Psoas muscle (tissue), 8 donors: ENCODE results near the gene FBXW12. TPM values are rescaled to one million over a fixed set of nuclear protein-coding genes. Genes with fewer than 3 reads are reported as not detected.

Source experiments
- ATAC-seq, 4 donors: fragments of 200-7000 bp; cut with Tn5 transposase; one replicate each; pipeline ENCODE4 v1.9.1; 2020; ENCODE audit warnings: moderate library complexity in 3 of 4, mild to moderate bottlenecking in 2 of 4
- DNase-seq, 2 donors: peaks; one replicate each; pipeline ENCODE4 v3.0.0-alpha.2; 2020
- H3K27ac ChIP-seq: fragments of 200-600 bp; one replicate; pipeline ENCODE4 v1.8.0; 2022
- H3K27me3 ChIP-seq, 3 donors: fragments of 200-600 bp in 1 of 3; one replicate each; pipeline versions ENCODE4 v1.6.1 to v1.8.0; 2013 to 2022; ENCODE audit warnings: low read length in 2 of 3, mild to moderate bottlenecking in 2 of 3, moderate library complexity in 1 of 3; ENCODE audit not compliant: insufficient read depth in 3 of 3
- H3K36me3 ChIP-seq, 2 donors: fragments of 200-600 bp in 1 of 2; one replicate each; pipeline versions ENCODE4 v1.6.1 to v1.8.0; 2013 to 2022; ENCODE audit warnings: low read depth in 1 of 2, mild to moderate bottlenecking in 1 of 2, moderate library complexity in 1 of 2; ENCODE audit not compliant: insufficient read depth in 1 of 2
- H3K4me1 ChIP-seq: fragments of 200-600 bp; one replicate; pipeline ENCODE4 v1.8.0; 2022
- H3K4me3 ChIP-seq: fragments of 200-600 bp; one replicate; pipeline ENCODE4 v1.8.0; 2022; ENCODE audit warnings: mild to moderate bottlenecking
- H3K9me3 ChIP-seq: fragments of 200-600 bp; one replicate; pipeline ENCODE4 v1.8.0; 2022
- CTCF ChIP-seq: fragments of 200-600 bp; IDR thresholded peaks from one replicate; pipeline ENCODE4 v1.8.0; 2022; ENCODE audit warnings: antibody characterized with exemption
- WGBS, 3 donors: extraction: QIAGEN DNeasy Blood & Tissue Kit; methylation state at CpG; one replicate each; pipeline versions ENCODE4 v1.1.6 to v1.1.7; 2013; 5-methylcytosine and 5-hydroxymethylcytosine counted together
- intact Hi-C, 2 donors: fragments of 100-400 bp; cut with DNase I; formaldehyde crosslinking; loops; one replicate each; pipeline versions ENCODE4 v1.11.0 to v1.14.2; 2022
- polyA plus RNA-seq, 3 donors: library from polyadenylated mRNA; stranded (reverse); fragments of 200-250 nt; gene quantifications; one replicate each; pipeline ENCODE4 v1.2.3, GENCODE V29; 2013
- total RNA-seq, 4 donors: library from RNA; stranded (reverse); fragmentation: NEBNext Ultra II Directional in 2 of 4; extraction: Animal tissue kit (Norgen Biotek cat#: 25700) in 2 of 4; gene quantifications; one replicate each; pipeline versions ENCODE4 v1.2.1 to v1.2.4, GENCODE V29; 2021 to 2023
- donor health status: healthy with polysubstance abuse.
- donor health status: DM: no; HTN: no; CAD: no; lungs with moderate emphysema.
- donor health status: Bipolar disorder and iron deficiency.
- donor health status: healthy.
- donor health status: DM: yes; HTN: yes; CAD: no.
- donor health status: DM: no; HTN: no; CAD: no.
- donor health status: DM: no; HTN: no; CAD: no.
- donor health status: DM: yes; HTN: yes; CAD: no.

Gene FBXW12
- total and polyA plus RNA-seq, 7 donors, result 0.01 TPM; not detected in 6

DNA sequence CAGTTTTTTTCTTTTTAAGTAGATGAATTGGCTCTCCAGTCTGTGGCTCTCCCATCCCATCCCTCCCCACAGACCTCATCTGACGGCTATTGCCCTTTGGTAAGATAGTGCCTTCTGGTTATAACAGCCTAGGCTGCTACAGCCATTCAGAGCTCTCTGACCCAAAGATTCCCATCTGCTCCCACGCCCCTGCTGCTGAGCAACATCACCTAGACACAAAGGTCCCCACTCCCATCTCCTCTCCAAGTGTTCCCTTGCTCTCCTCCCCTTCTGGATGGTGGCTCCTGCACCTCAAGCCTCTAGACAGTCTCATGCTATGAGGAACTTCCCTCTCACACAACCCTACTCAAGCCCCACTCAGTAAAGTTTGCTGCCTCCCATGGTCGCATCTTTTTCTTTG is 23.7 kb downstream of the FBXW12 start:
- no peaks in the 10 kb centered on the region for H3K4me1 ChIP-seq
- DNase-seq (no peak), ATAC-seq (no peak)
- H3K27ac ChIP-seq, result no peak overlapping the region
- H3K4me3 ChIP-seq, result no peak overlapping the region
- TF ChIP-seq CTCF, result no peak
- H3K36me3 ChIP-seq, result no peaks in the 10 kb centered on the region
- no peaks in the 10 kb centered on the region for H3K9me3 ChIP-seq
- peaks cover 0 to 5% (median 0%) of the 10 kb centered on the region in 3 donors for H3K27me3 ChIP-seq
- 60 to 71% (median 64%) methylated on average over 3 of the region's 3 CpGs for WGBS, 3 donors
- intact Hi-C loops, result loop anchor here in 1 of 2 donors (5.0 kb wide), 1 partner anchor 123 kb away; no protein-coding TSS in a partner anchor

DNA sequence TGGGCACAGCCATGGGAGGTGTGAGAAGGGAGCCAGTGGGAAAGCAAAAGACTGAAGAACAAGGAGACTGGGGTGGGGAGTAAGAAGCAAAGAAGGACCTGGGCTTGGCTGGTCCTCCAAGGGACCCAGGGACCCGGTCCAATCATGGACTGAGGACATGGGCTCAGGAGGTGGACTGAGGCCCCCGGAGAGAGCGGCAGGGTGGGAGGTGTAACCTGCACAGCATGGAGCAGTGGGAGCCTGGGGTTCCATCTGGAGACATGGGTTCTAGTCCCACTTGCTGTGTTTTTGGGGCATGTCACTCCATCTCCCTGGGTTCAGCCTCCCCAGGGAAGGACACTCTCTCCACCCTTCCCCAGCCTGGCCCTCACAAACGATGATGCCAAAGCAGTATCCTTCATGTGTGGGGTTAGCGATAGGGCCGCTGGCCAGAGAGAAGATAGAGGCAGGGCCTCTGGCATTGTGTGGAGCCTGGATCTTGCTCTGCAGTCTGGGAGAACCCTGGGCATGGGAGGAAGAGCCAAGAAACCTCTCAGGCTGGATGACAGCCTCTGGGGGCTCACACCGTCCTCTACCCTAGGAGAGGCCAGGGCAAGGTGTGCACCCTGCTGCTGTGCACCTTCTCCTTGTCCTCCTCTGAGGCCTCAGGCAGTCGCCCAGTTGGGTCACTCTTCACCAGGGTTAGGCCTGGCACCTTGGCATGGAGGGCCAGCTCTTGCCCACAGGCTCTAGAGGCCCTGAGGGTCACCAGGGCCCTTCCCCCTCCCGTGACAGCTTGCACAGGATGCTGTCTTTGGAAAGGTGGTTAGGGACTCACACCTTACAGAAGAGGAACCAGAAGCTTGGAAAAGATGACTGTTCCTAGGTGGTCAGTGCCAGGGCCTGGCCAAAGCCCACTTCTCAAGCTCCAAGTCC is 26.0 kb downstream of the FBXW12 start:
- peaks cover 0 to 5% (median 0%) of the 10 kb centered on the region in 3 donors for H3K27me3 ChIP-seq
- no peaks in the 10 kb centered on the region for H3K36me3 ChIP-seq
- no peak for ATAC-seq
- H3K4me3 ChIP-seq, result no peak overlapping the region
- H3K4me1 ChIP-seq, result no peaks in the 10 kb centered on the region
- no peaks in the 10 kb centered on the region for H3K9me3 ChIP-seq
- 67 to 75% (median 73%) methylated on average over 9 of the region's 9 CpGs for WGBS, 3 donors
- TF ChIP-seq CTCF, result no peak
- DNase-seq, result no peak
- H3K27ac ChIP-seq, result no peak overlapping the region
- intact Hi-C loops, result loop anchor here in 1 of 2 donors (5.0 kb wide), 1 partner anchor 126 kb away; no protein-coding TSS in a partner anchor

DNA sequence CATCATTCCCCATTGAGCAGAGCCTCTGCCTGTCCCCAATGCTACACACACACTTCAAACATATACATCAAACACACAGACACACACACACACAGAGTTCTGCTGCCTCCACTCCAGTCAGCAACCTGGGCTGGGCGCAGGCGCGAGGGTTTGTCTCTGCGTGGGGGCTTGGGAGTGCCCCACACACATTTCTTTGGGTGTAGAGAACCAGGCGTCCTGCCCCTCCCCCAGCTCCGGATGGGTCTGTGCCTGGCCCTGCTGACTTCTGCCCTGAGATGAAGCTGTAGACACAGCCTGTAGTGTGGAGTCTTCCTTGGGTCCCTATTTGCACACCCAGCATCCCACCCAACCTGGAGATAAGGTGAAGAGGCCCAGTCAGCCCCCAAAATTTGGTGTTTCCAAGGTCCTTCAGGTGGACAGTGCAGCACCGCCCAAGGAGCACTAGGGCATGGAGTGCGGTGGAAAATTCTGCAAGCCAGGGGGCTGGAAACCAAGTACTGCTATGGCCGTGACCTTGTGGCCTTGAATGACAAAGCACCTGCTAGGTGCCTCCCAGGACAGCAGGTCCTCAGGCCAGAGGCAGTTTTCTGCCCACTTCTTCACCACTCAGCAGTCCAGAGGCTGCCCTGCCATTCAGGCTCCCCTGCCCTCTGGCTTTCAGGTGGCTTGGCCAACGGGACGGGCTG is 26.8 kb downstream of the FBXW12 start:
- Histone ChIP-seq H3K27ac (no peak overlapping the region), H3K27me3 (peaks cover 0 to 5% (median 0%) of the 10 kb centered on the region in 3 donors), H3K9me3 (no peaks in the 10 kb centered on the region), H3K36me3 (no peaks in the 10 kb centered on the region), H3K4me1 (no peaks in the 10 kb centered on the region), H3K4me3 (no peak overlapping the region)
- 59 to 67% (median 62%) methylated on average over 11 of the region's 11 CpGs for WGBS, 3 donors
- no peak for ATAC-seq
- no peak for TF ChIP-seq CTCF
- DNase-seq, result peak in 1 of 2 donors; percentile 9
- intact Hi-C loops, result loop anchor here in 1 of 2 donors (5.0 kb wide), 1 partner anchor 127 kb away; no protein-coding TSS in a partner anchor

- Histone ChIP-seq H3K27me3 (peaks cover 0 to 5% (median 0%) of the 10 kb centered on the region in 3 donors), H3K4me1 (no peaks in the 10 kb centered on the region), H3K27ac (no peak overlapping the region), H3K36me3 (no peaks in the 10 kb centered on the region), H3K9me3 (no peaks in the 10 kb centered on the region), H3K4me3 (no peak overlapping the region)
- ATAC-seq (no peak), DNase-seq (peak in 1 of 2 donors; percentile 14)
- intact Hi-C loops, result loop anchor here in 1 of 2 donors (5.0 kb wide), 2 partner anchors 127 to 148 kb away; no protein-coding TSS in a partner anchor
- WGBS, 3 donors, result 66 to 76% (median 73%) methylated on average over 4 of the region's 4 CpGs
- TF ChIP-seq CTCF, result no peak
Measured at GRCh38 chr3:48399387-48400172, 27.6 kb downstream of the FBXW12 start.
